Bladder microvascular endothelial cell (primary cell): ENCODE results near the gene DDI1. TPM values are rescaled to one million over a fixed set of nuclear protein-coding genes. Genes with fewer than 3 reads are reported as not detected.

Source experiments
- total RNA-seq: library from RNA; depleted of rRNA; stranded (reverse); fragments of >200 nt; gene quantifications from 2 replicates; pipeline ENCODE4 v1.2.3, GENCODE V29; 2014

DDI1 gene
- total RNA-seq: not detected in 2 replicates

DNA sequence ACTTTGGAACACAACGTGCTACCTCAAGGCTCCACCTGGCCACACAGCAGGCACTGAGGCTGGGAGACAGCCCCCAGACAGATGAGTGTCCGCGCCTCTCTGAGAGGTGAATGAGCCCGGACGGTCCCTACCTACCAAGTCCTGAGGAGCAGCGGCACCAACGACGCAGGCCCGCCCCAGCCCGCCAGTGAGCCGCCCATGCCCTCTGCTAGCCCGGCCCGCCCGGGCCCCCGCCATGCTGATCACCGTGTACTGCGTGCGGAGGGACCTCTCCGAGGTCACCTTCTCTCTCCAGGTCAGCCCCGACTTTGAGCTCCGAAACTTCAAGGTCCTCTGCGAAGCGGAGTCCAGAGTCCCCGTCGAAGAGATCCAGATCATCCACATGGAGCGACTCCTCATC, at the start of gene DDI1:
Gene DDI1 (plus strand): TSS at position 53 of the 400 bp plus-strand sequence. CDS start 183 bp downstream, at position 236.

Other genes starting within 250 kb of the DDI1 start
- 11.0 and 56.5 TPM in 2 replicates for gene PDGFD, start 127.5 kb downstream of the DDI1 start, total RNA-seq